ENCODE data around the gene TEP1. TPM values are rescaled to one million over a fixed set of nuclear protein-coding genes. Genes with fewer than 3 reads are reported as not detected.
A peak's percentile ranks its signal among the peaks of the same experiment; 100 is the strongest.

The TEP1 gene
- total and polyA plus RNA-seq, 10 of the 15 experiments (the other 5 are each of a cell fraction or from before 2014, with no cell fraction given): 3.3 to 29.7 (median 16.8) TPM

- TF ChIP-seq YY1 (IDR thresholded peaks at IDR 0.05; ENCODE audit: low read depth, low read length): no peak
Observed at GRCh38 chr14:20334017-20334416, 79.3 kb downstream of the TEP1 start (continued).

DNA sequence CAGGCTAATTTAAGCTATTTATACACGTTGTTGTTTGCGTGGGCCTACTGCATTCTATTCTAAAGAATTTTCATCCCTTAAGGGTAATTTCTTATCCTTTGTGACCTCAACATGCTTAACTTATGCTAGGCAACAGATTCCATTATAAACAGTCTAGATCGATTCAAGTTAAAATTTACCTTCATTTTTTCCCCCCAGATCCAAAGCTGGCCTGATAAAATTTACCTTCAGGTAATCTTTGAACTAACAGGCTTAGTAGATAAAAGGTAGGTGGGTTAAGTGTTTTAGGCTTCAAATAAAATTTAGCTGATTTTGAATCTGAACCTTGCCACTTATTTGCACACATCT, 79.8 kb downstream of the TEP1 start:
- Histone ChIP-seq H3K9ac (ENCODE audit: control insufficient read depth, insufficient read depth, low read length) (no peak overlapping the region; the same call in 1 of the 2 replicates), H3K27ac (ENCODE audit: control insufficient read depth, insufficient read depth) (peak overlapping the region; percentile 85), H3K79me2 (ENCODE audit: control insufficient read depth, insufficient read depth, low read length) (peaks cover 43% of the 10 kb centered on the region), H2AFZ (ENCODE audit: control insufficient read depth, low read depth, low read length) (peak overlapping the region; percentile 81), H3K9me3 (replicated peaks; ENCODE audit: control insufficient read depth, insufficient read depth, low read length) (no peaks in the 10 kb centered on the region), H4K20me1 (ENCODE audit: control insufficient read depth, insufficient read depth) (no peaks in the 10 kb centered on the region), H3K4me3 (peak overlapping the region; percentile 82; the same call in 1 of the 2 replicates), H3K4me1 (ENCODE audit: control insufficient read depth, insufficient read depth, low read length) (peaks cover 6% of the 10 kb centered on the region; the same call in 1 of the 2 replicates), H3K36me3 (ENCODE audit: control insufficient read depth in 2 of 2, insufficient read depth in 2 of 2, low read length in 1 of 2) (peaks cover 0 to 4% of the 10 kb centered on the region in 2 experiments; a peak in 1 of 4 replicates), H3K27me3 (replicated peaks in 1 of 2; ENCODE audit: control insufficient read depth in 2 of 2, insufficient read depth in 2 of 2, low read length in 1 of 2) (no peaks in the 10 kb centered on the region), H3K4me2 (ENCODE audit: control insufficient read depth, insufficient read depth) (peak overlapping the region; percentile 89)
- 0% methylated on average over 3 of the region's 3 CpGs for WGBS (ENCODE audit: insufficient coverage, insufficient replicate concordance, low lambda C conversion rate, missing lambda C conversion rate)
- intact Hi-C loops (cut with micrococcal nuclease; ENCODE audit: unreplicated experiment) (loop anchor here (2.0 kb wide), 1 partner anchor 127 kb away; the partner anchor contains the start of gene PIP4P1), in situ Hi-C loops (cut with MboI) (loop anchor here (5.0 kb wide), 1 partner anchor 349 kb away; the partner anchor contains the start of gene RNASE4)
- TF ChIP-seq ZNF217 (IDR thresholded peaks at IDR 0.05): 0 out of 2 replicates have a peak, but pooled peaks have one; percentile 15
- TF ChIP-seq, protein P1, sequence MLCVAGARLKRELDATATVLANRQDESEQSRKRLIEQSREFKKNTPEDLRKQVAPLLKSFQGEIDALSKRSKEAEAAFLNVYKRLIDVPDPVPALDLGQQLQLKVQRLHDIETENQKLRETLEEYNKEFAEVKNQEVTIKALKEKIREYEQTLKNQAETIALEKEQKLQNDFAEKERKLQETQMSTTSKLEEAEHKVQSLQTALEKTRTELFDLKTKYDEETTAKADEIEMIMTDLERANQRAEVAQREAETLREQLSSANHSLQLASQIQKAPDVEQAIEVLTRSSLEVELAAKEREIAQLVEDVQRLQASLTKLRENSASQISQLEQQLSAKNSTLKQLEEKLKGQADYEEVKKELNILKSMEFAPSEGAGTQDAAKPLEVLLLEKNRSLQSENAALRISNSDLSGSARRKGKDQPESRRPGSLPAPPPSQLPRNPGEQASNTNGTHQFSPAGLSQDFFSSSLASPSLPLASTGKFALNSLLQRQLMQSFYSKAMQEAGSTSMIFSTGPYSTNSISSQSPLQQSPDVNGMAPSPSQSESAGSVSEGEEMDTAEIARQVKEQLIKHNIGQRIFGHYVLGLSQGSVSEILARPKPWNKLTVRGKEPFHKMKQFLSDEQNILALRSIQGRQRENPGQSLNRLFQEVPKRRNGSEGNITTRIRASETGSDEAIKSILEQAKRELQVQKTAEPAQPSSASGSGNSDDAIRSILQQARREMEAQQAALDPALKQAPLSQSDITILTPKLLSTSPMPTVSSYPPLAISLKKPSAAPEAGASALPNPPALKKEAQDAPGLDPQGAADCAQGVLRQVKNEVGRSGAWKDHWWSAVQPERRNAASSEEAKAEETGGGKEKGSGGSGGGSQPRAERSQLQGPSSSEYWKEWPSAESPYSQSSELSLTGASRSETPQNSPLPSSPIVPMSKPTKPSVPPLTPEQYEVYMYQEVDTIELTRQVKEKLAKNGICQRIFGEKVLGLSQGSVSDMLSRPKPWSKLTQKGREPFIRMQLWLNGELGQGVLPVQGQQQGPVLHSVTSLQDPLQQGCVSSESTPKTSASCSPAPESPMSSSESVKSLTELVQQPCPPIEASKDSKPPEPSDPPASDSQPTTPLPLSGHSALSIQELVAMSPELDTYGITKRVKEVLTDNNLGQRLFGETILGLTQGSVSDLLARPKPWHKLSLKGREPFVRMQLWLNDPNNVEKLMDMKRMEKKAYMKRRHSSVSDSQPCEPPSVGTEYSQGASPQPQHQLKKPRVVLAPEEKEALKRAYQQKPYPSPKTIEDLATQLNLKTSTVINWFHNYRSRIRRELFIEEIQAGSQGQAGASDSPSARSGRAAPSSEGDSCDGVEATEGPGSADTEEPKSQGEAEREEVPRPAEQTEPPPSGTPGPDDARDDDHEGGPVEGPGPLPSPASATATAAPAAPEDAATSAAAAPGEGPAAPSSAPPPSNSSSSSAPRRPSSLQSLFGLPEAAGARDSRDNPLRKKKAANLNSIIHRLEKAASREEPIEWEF (IDR thresholded peaks at IDR 0.05; ENCODE audit: insufficient replicate concordance, low read depth, low read length): peak; percentile 31
- peak; percentile 7 for TF ChIP-seq JUNB (IDR thresholded peaks at IDR 0.05)
- no peak for TF ChIP-seq YY1 (IDR thresholded peaks at IDR 0.05; ENCODE audit: low read depth, low read length)
- TF ChIP-seq, protein P2, sequence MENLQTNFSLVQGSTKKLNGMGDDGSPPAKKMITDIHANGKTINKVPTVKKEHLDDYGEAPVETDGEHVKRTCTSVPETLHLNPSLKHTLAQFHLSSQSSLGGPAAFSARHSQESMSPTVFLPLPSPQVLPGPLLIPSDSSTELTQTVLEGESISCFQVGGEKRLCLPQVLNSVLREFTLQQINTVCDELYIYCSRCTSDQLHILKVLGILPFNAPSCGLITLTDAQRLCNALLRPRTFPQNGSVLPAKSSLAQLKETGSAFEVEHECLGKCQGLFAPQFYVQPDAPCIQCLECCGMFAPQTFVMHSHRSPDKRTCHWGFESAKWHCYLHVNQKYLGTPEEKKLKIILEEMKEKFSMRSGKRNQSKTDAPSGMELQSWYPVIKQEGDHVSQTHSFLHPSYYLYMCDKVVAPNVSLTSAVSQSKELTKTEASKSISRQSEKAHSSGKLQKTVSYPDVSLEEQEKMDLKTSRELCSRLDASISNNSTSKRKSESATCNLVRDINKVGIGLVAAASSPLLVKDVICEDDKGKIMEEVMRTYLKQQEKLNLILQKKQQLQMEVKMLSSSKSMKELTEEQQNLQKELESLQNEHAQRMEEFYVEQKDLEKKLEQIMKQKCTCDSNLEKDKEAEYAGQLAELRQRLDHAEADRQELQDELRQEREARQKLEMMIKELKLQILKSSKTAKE (IDR thresholded peaks at IDR 0.05; ENCODE audit: low read depth, poor library complexity, severe bottlenecking): peak; percentile 52
- ChIA-PET CTCF (interaction anchor here (0.9 to 11.3 kb wide), 10 partner anchors 9 to 331 kb away, joined by 3 to 216 read pairs (median 4); partner anchors contain the start of genes PARP2, TEP1 and TTC5), RAD21 (ENCODE audit: unreplicated experiment) (interaction anchor here (0.6 to 3.5 kb wide), 7 partner anchors 9 to 348 kb away, joined by 3 to 49 read pairs (median 4); partner anchors contain the start of genes PARP2 and PIP4P1), SMC1A (ENCODE audit: uncharacterized antibody, unreplicated experiment) (interaction anchor here (0.6 to 3.3 kb wide), 12 partner anchors 9 to 340 kb away, joined by 3 to 58 read pairs (median 4); partner anchors contain the start of genes APEX1, PARP2 and TEP1), POLR2A (interaction anchor here (0.7 to 7.4 kb wide), 7 partner anchors 9 to 332 kb away, joined by 3 to 96 read pairs (median 3); partner anchors contain the start of genes APEX1, OSGEP, PARP2 and PIP4P1)
- ATAC-seq: no peak
- no peak for FAIRE-seq
- BruUV-seq (replicated peaks): no TSS peak
- no peak for DNase-seq (ENCODE audit: low read depth, low spot score)
